Mucosa of rectum (tissue), 2 donors: ENCODE results near the gene RAB15.
A peak's percentile ranks its signal among the peaks of the same experiment; 100 is the strongest.

Experiments used
- H3K27ac ChIP-seq, 2 donors: one replicate each; pipeline ENCODE4 v1.7.0; 2013; ENCODE audit warnings: inconsistent platforms in 2 of 2, low read depth in 2 of 2, low read length in 2 of 2
- H3K27me3 ChIP-seq, 2 donors: one replicate each; pipeline ENCODE4 v1.7.0; 2013; ENCODE audit warnings: low read length in 2 of 2; ENCODE audit not compliant: control insufficient read depth in 2 of 2, insufficient read depth in 2 of 2
- H3K36me3 ChIP-seq, 2 donors: one replicate each; pipeline ENCODE4 v1.7.0; 2013; ENCODE audit warnings: low read length in 2 of 2; ENCODE audit not compliant: control insufficient read depth in 2 of 2, insufficient read depth in 2 of 2
- H3K4me1 ChIP-seq, 2 donors: one replicate each; pipeline ENCODE4 v1.7.0; 2013; ENCODE audit warnings: low read length in 2 of 2, mild to moderate bottlenecking in 1 of 2; ENCODE audit not compliant: control insufficient read depth in 2 of 2, insufficient read depth in 2 of 2
- H3K4me3 ChIP-seq, 2 donors: one replicate each; pipeline ENCODE4 v1.7.0; 2013; ENCODE audit warnings: low read length in 2 of 2
- H3K9ac ChIP-seq, 2 donors: one replicate each; pipeline ENCODE4 v1.7.0; 2013; ENCODE audit warnings: low read length in 2 of 2, low read depth in 1 of 2, mild to moderate bottlenecking in 1 of 2
- H3K9me3 ChIP-seq, 2 donors: one replicate each; pipeline ENCODE4 v1.7.0; 2013; ENCODE audit warnings: low read length in 2 of 2; ENCODE audit not compliant: control insufficient read depth in 2 of 2
- donor health status: healthy.
- donor health status: Normal muscosa, but diverticular disease.

RAB15 gene

DNA sequence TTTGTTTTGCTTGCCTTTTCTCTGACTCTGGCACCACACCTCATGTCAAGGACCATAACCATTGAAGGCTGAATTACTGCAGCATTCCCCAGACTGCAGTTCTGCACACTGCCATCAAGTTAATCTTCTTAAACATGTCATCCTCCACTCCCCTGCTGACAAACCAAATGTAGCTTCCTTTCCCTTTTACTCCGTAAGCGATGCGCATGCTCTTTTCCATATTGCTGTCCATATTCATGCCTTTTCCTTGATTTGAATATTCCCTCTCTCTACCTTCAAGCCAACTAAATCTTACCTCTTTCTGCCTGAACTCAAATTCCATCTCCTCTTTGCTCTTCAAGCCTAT is 43.1 kb downstream of the RAB15 start:
- H3K9me3 ChIP-seq = no peaks in the 10 kb centered on the region
- H3K4me3 ChIP-seq = no peak overlapping the region
- peak overlapping the region in 1 of 2 donors; percentile 32 for H3K27ac ChIP-seq
- no peak overlapping the region for H3K9ac ChIP-seq
- H3K36me3 ChIP-seq = peaks cover 45 to 46% of the 10 kb centered on the region in 2 donors
- H3K27me3 ChIP-seq = no peaks in the 10 kb centered on the region
- H3K4me1 ChIP-seq = peaks cover 0 to 23% of the 10 kb centered on the region in 2 donors

DNA sequence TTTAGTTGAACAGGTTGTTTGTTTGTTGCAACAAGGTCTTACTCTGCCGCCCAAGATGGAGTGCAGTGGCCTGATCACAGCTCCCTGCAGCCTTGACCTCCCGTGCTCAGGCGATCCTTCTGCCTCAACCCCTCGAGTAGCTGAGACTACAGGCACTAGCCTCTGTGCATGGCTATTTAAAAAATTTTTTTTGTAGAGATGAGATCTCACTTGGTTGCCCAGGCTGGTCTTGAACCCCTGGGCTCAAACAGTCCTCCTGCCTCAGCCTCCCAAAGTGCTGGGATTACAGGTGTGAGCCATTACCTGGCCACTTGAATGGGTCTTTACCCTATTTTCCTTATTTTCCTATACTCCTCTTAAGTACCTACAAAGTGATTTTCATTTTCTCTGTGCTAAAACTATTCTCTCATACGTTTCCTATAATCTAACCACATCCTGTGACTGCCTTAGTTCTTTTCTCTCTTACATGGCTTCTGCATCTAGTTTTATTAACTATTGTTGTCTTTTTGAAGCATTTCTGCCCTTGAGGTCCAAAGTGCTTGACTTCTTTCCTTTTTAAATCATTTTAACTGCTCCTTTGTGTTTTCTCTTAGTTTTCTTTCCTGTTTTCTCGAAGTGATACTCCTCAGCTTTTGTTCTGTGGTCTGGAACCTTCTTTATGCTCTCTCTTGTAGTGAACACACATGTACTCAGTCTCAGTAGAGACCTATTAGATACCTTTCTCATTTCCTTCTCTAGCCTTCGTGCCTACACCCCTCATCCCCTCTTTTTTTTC is 43.7 kb downstream of the RAB15 start:
- Histone ChIP-seq H3K4me3 (no peak overlapping the region), H3K9ac (no peak overlapping the region), H3K9me3 (no peaks in the 10 kb centered on the region), H3K27me3 (no peaks in the 10 kb centered on the region), H3K27ac (peak overlapping the region in 1 of 2 donors; percentile 32), H3K36me3 (peaks cover 43 to 46% of the 10 kb centered on the region in 2 donors), H3K4me1 (peaks cover 0 to 23% of the 10 kb centered on the region in 2 donors)

DNA sequence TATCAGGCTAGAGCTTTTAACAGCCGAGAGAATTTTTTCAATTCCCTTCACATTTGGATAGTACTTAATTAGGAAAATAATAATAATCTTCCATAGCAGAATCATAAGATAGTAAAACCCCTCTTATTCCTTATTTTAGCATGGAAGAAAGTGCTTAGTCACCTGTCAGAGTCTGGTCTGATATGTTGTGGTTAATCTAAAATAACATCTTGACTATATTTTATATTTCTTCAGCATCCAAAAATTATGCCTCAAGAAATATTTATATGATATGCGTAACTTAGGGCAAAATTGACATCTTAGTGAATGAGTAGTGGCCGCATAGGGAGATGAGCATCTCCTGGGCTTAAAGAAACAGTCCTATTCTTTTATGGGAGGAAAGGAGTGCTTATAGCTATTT is 45.1 kb downstream of the RAB15 start:
- Histone ChIP-seq H3K27me3 (no peaks in the 10 kb centered on the region), H3K4me1 (peaks cover 0 to 23% of the 10 kb centered on the region in 2 donors), H3K36me3 (peaks cover 33 to 38% of the 10 kb centered on the region in 2 donors), H3K9me3 (no peaks in the 10 kb centered on the region), H3K4me3 (no peak overlapping the region), H3K9ac (no peak overlapping the region), H3K27ac (no peak overlapping the region)

DNA sequence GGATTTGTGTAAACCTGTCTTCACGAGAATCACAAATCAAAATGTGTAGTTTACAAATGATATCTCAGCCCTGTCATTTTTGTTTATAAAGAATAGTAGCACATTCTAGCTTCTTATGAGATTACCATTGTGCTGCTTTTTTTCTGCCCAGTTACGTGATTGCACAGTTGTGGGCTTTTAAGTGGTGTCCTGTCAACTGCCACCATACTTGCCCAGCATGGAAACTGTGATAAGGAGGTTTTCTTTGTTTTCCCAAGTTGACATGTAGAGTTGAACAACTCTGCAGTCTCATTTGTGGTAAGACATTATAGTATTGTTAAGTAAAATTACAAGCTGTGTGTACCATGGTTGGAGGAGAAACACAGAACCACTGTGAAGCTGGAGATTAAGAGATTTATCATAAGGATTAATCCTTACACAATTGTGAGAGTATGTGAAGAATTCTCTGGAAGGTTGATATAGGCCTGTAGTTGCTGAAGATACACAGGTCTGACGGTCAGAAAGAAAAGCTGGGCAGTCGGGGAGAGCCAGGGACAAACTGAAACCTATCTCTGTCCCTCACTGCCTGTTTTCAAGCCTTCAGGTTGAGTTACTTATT is 45.6 kb downstream of the RAB15 start:
- no peak overlapping the region for H3K9ac ChIP-seq
- no peak overlapping the region for H3K4me3 ChIP-seq
- H3K27me3 ChIP-seq = no peaks in the 10 kb centered on the region
- H3K4me1 ChIP-seq = peaks cover 0 to 22% of the 10 kb centered on the region in 2 donors
- no peak overlapping the region for H3K27ac ChIP-seq
- peaks cover 31 to 37% of the 10 kb centered on the region in 2 donors for H3K36me3 ChIP-seq
- H3K9me3 ChIP-seq = no peaks in the 10 kb centered on the region

- Histone ChIP-seq H3K27ac (no peak overlapping the region), H3K27me3 (no peaks in the 10 kb centered on the region), H3K4me1 (no peaks in the 10 kb centered on the region), H3K9ac (no peak overlapping the region), H3K36me3 (peaks cover 21 to 26% of the 10 kb centered on the region in 2 donors), H3K9me3 (no peaks in the 10 kb centered on the region), H3K4me3 (no peak overlapping the region)
These were observed 49.1 kb downstream of the RAB15 start for GRCh38 chr14:64923015-64923414.

DNA sequence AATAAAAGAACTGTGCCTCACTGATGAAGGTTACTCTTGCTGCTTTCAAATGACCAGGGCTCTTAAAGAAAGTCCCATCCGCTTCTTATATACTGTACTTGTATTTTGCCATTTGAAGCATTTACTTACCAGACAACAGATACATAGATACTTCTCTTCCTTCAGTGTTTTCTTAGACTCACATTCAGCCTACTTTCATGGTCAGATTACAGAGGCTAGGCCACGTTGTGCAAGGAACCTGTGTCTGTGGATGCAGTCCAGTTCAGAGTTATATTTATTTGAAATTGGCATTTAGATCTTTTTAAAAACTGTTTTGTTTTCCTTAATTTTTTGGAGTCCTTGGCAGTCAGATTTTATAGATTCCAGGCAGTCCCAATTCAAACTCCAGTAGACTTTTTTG is 51.7 kb downstream of the RAB15 start:
- H3K27ac ChIP-seq = no peak overlapping the region
- no peak overlapping the region for H3K4me3 ChIP-seq
- H3K27me3 ChIP-seq = no peaks in the 10 kb centered on the region
- H3K4me1 ChIP-seq = peaks cover 7 to 8% of the 10 kb centered on the region in 2 donors
- H3K9ac ChIP-seq = no peak overlapping the region
- no peaks in the 10 kb centered on the region for H3K9me3 ChIP-seq
- H3K36me3 ChIP-seq = peaks cover 6 to 16% of the 10 kb centered on the region in 2 donors

DNA sequence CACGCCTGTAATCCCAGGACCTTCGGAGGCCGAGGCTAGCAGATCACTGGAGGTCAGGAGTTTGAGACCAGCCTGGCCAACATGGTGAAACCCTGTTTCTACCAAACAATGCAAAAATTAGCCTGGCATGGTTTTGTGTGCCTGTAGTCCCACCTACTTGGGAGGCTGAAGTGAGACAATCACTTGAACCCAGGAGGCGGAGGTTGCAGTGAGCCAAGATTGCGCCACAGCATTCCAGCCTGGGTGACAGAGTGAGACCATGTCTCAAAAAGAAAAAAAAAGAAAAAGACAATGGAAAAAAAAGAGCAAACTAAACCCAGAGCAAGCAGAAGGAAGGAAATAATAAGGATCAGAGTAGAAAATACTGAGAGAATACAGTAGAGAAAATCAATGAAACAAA is 52.5 kb downstream of the RAB15 start:
- Histone ChIP-seq H3K4me3 (no peak overlapping the region), H3K27me3 (no peaks in the 10 kb centered on the region), H3K9me3 (no peaks in the 10 kb centered on the region), H3K27ac (no peak overlapping the region), H3K9ac (no peak overlapping the region), H3K36me3 (peaks cover 3 to 12% of the 10 kb centered on the region in 2 donors), H3K4me1 (peaks cover 13% of the 10 kb centered on the region in 2 donors)

DNA sequence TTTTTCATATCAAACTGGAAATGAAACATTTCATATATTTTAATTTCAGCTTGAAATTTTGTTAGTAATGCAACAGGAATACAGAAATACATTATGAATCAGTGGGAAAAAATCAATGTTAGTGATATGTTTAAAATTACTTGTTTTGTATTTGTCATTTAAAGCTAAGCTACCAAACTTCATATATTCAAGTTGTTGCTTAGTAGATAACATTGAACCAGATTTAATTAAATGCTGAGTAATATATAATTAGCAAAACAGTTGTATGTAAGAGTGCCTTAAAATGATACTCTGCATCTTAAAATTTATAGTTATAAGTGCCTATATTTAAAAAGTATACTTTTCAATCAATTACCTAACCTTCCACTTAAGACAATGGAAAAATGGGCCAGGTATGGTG is 52.9 kb downstream of the RAB15 start:
- Histone ChIP-seq H3K4me1 (peaks cover 13% of the 10 kb centered on the region in 2 donors), H3K9me3 (no peaks in the 10 kb centered on the region), H3K36me3 (peaks cover 0 to 8% of the 10 kb centered on the region in 2 donors), H3K4me3 (no peak overlapping the region), H3K27ac (no peak overlapping the region), H3K9ac (no peak overlapping the region), H3K27me3 (no peaks in the 10 kb centered on the region)

DNA sequence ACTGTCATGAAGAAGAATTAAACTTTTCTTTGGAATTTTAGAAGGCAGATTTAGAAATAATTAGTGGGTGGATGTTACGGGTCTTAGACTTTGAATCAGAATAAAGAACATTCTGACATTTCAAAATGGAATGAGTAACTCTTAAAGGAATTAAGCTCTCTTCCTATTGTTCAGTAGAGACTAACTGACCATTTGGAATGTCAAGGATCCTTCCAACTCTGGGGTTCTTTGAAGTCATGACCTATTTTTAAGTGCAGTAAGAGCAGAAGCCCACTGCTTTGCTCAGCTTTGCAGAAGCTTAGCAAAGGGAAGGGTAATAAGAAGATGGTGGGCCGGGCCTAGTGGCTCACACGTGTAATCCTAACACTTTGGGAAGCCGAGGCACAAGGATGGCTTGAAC is 53.9 kb downstream of the RAB15 start:
- Histone ChIP-seq H3K9me3 (no peaks in the 10 kb centered on the region), H3K27ac (no peak overlapping the region), H3K4me3 (no peak overlapping the region), H3K9ac (no peak overlapping the region), H3K4me1 (peaks cover 16 to 19% of the 10 kb centered on the region in 2 donors), H3K36me3 (peaks cover 0 to 3% of the 10 kb centered on the region in 2 donors), H3K27me3 (no peaks in the 10 kb centered on the region)

DNA sequence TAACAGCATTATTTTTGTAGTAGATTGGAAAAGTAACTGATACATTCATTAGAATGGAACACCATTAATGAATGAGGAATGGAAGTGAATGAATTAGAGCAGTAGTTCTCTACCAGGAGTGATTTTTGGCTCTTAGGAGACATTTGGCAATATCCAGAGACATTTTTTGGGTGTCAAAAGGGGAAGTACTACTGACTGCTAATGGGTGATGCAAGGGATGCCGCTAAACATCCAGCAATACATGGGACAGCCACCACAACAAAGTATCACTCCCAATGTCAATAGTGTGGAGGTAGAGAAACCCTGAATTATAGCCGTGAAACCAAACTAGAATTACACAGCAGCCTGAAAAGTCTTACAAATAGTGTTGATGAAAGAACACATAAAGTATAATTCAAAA is 56.3 kb downstream of the RAB15 start:
- Histone ChIP-seq H3K27ac (no peak overlapping the region), H3K9me3 (no peaks in the 10 kb centered on the region), H3K4me3 (peak overlapping the region in 1 of 2 donors; percentile 93), H3K27me3 (no peaks in the 10 kb centered on the region), H3K4me1 (peaks cover 16 to 19% of the 10 kb centered on the region in 2 donors), H3K36me3 (peaks cover 0 to 3% of the 10 kb centered on the region in 2 donors), H3K9ac (no peak overlapping the region)
